Liver (tissue), 9 donors: Measurements from ENCODE around the gene SLC45A1. TPM values are rescaled to one million over a fixed set of nuclear protein-coding genes. Genes with fewer than 3 reads are reported as not detected.

Experiments
- DNase-seq: peaks from one replicate; pipeline ENCODE4 v3.0.0-alpha.2; 2017; ENCODE audit warnings: low spot score
- H3K27ac ChIP-seq, 2 donors: one replicate each; pipeline ENCODE4 v1.7.0; 2013; ENCODE audit warnings: inconsistent platforms in 2 of 2, low read length in 2 of 2, control low read depth in 1 of 2, low read depth in 1 of 2, mild to moderate bottlenecking in 1 of 2
- H3K27me3 ChIP-seq, 4 donors: one replicate each; pipeline versions ENCODE4 v1.6.1 to v1.7.0; 2013; ENCODE audit warnings: low read length in 3 of 4, inconsistent platforms in 1 of 4, mild to moderate bottlenecking in 1 of 4, moderate library complexity in 1 of 4; ENCODE audit not compliant: control insufficient read depth in 4 of 4, insufficient read depth in 4 of 4
- H3K36me3 ChIP-seq, 4 donors: one replicate each; pipeline versions ENCODE4 v1.6.1 to v1.7.0; 2013; ENCODE audit warnings: low read length in 3 of 4, mild to moderate bottlenecking in 3 of 4, low read depth in 1 of 4, moderate library complexity in 1 of 4; ENCODE audit not compliant: control insufficient read depth in 4 of 4, insufficient read depth in 3 of 4
- H3K4me1 ChIP-seq, 4 donors: one replicate each; pipeline versions ENCODE4 v1.6.1 to v1.7.0; 2013; ENCODE audit warnings: low read length in 3 of 4, mild to moderate bottlenecking in 3 of 4, moderate library complexity in 1 of 4; ENCODE audit not compliant: control insufficient read depth in 4 of 4, insufficient read depth in 4 of 4
- H3K4me3 ChIP-seq, 3 donors: one replicate each; pipeline versions ENCODE4 v1.6.1 to v1.7.0; 2013; ENCODE audit warnings: low read length in 3 of 3, control low read depth in 1 of 3, low read depth in 1 of 3, mild to moderate bottlenecking in 1 of 3
- H3K9ac ChIP-seq, 2 donors: one replicate each; pipeline ENCODE4 v1.7.0; 2013; ENCODE audit warnings: low read length in 2 of 2, mild to moderate bottlenecking in 2 of 2, moderate library complexity in 2 of 2, control low read depth in 1 of 2, low read depth in 1 of 2
- H3K9me3 ChIP-seq, 4 donors: one replicate each; pipeline versions ENCODE4 v1.6.1 to v1.7.0; 2013; ENCODE audit warnings: low read length in 3 of 4; ENCODE audit not compliant: control insufficient read depth in 4 of 4
- EGR1 ChIP-seq, 2 donors: IDR thresholded peaks; 2 replicates each; pipeline ENCODE4 v1.6.1; 2016 to 2018; ENCODE audit warnings: antibody characterized with exemption in 2 of 2, low read depth in 2 of 2
- FOXA1 ChIP-seq: IDR thresholded peaks from 2 replicates; pipeline ENCODE4 v1.6.1; 2016; ENCODE audit warnings: antibody characterized with exemption
- FOXA2 ChIP-seq: IDR thresholded peaks from 2 replicates; pipeline ENCODE4 v1.6.1; 2016; ENCODE audit warnings: antibody characterized with exemption
- GABPA ChIP-seq, 2 donors: IDR thresholded peaks in 1 of 2; conservative IDR thresholded peaks in 1 of 2; 2 replicates each; pipeline ENCODE4 v1.6.1; 2016; ENCODE audit warnings: antibody characterized with exemption in 2 of 2, mild to moderate bottlenecking in 1 of 2, moderate library complexity in 1 of 2
- HNF4A ChIP-seq, 2 donors: conservative IDR thresholded peaks; 2 replicates each; pipeline ENCODE4 v1.6.1; 2016; ENCODE audit warnings: antibody characterized with exemption in 2 of 2, mild to moderate bottlenecking in 2 of 2
- HNF4G ChIP-seq: IDR thresholded peaks from 2 replicates; pipeline ENCODE4 v1.6.1; 2016; ENCODE audit warnings: antibody characterized with exemption
- JUND ChIP-seq, 2 donors: IDR thresholded peaks; 2 replicates each; pipeline ENCODE4 v1.6.1; 2016; ENCODE audit warnings: antibody characterized with exemption in 2 of 2
- NR2F2 ChIP-seq: IDR thresholded peaks from 2 replicates; pipeline ENCODE4 v1.6.1; 2016; ENCODE audit warnings: antibody characterized with exemption
- RAD21 ChIP-seq, 2 donors: IDR thresholded peaks; 2 replicates each; pipeline ENCODE4 v1.6.1; 2016; ENCODE audit warnings: antibody characterized with exemption in 2 of 2, mild to moderate bottlenecking in 2 of 2
- RXRA ChIP-seq, 2 donors: IDR thresholded peaks; 2 replicates each; pipeline ENCODE4 v1.6.1; 2017 to 2018; ENCODE audit warnings: antibody characterized with exemption in 2 of 2, mild to moderate bottlenecking in 1 of 2
- SP1 ChIP-seq: IDR thresholded peaks from 2 replicates; pipeline ENCODE4 v1.6.1; 2018; ENCODE audit warnings: antibody characterized with exemption, mild to moderate bottlenecking
- TAF1 ChIP-seq: conservative IDR thresholded peaks from 2 replicates; pipeline ENCODE4 v1.6.1; 2016; ENCODE audit warnings: antibody characterized with exemption, mild to moderate bottlenecking
- YY1 ChIP-seq: IDR thresholded peaks from 2 replicates; pipeline ENCODE4 v1.6.1; 2016; ENCODE audit warnings: antibody characterized with exemption, mild to moderate bottlenecking
- WGBS: extraction: QIAGEN DNeasy Blood & Tissue Kit; methylation state at CpG from one replicate; pipeline ENCODE4 v1.1.7; 2013; 5-methylcytosine and 5-hydroxymethylcytosine counted together
- polyA plus RNA-seq, 2 donors: library from polyadenylated mRNA; stranded (reverse) in 1 of 2; unstranded in 1 of 2; fragments of 200-250 nt in 1 of 2; fragments of >200 nt in 1 of 2; fragmentation: Nextera tagmentation in 1 of 2; extraction: Ambion mirVana in 1 of 2; gene quantifications; one replicate each; pipeline versions ENCODE4 v1.2.1 to v1.2.3, GENCODE V29; 2013 to 2015
- total RNA-seq, 2 donors: library from RNA; depleted of rRNA; stranded (reverse); fragments of >200 nt; gene quantifications; one replicate each; pipeline ENCODE4 v1.2.3, GENCODE V29; 2014
- TF ChIP-seq, protein P1 (sequence below): IDR thresholded peaks from 2 replicates; pipeline ENCODE4 v1.6.1; 2016; ENCODE audit warnings: antibody characterized with exemption, mild to moderate bottlenecking
- TF ChIP-seq, protein P2 (sequence below): IDR thresholded peaks from 2 replicates; pipeline ENCODE4 v1.6.1; 2016; ENCODE audit warnings: antibody characterized with exemption
- TF ChIP-seq, protein P3 (sequence below): IDR thresholded peaks from 2 replicates; pipeline ENCODE4 v1.6.1; 2016; ENCODE audit warnings: antibody characterized with exemption
- TF ChIP-seq, protein P4 (sequence below): IDR thresholded peaks from 2 replicates; pipeline ENCODE4 v1.6.1; 2016; ENCODE audit warnings: antibody characterized with exemption
- TF ChIP-seq, protein P5 (sequence below): fragments of 150-350 bp; IDR thresholded peaks from 2 replicates; pipeline ENCODE4 v1.5.1; 2017; ENCODE audit warnings: improper control_type of control experiment, low read depth, low read length; ENCODE audit not compliant: missing input control
- donor health status: healthy.
- donor health status: healthy.
- donor health status: healthy.
- donor health status: healthy.
- donor health status: healthy.

Gene SLC45A1
- total and polyA plus RNA-seq, 4 donors = 0.08 to 0.29 (median 0.14) TPM; not detected in 1

- 34% methylated on average over 17 of the region's 17 CpGs for WGBS
Observed at GRCh38 chr1:8312235-8313218, 5.4 kb upstream of the SLC45A1 start.

More at GRCh38 chr1:8312235-8313218, 5.4 kb upstream of the SLC45A1 start:
- H3K4me3 ChIP-seq = peak overlapping the region in 1 of 3 donors; percentile 4
- no peaks in the 10 kb centered on the region for H3K9me3 ChIP-seq
- no peak for DNase-seq
- H3K4me1 ChIP-seq = peaks cover 3 to 50% (median 27%) of the 10 kb centered on the region in 4 donors
- no peaks in the 10 kb centered on the region for H3K27me3 ChIP-seq
- TF ChIP-seq FOXA1 (peak; percentile 62), SP1 (peak; percentile 96), HNF4A (conservative IDR thresholded peaks at IDR 0.05) (peak; percentile 66 to 86), GABPA (IDR thresholded peaks at IDR 0.05 in 1 of 2, conservative IDR thresholded peaks at IDR 0.05 in 1 of 2) (no peak), RAD21 (IDR thresholded peaks at IDR 0.05) (peak; percentile 45 to 71), FOXA2 (peak; percentile 76), NR2F2 (peak; percentile 58), RXRA (IDR thresholded peaks at IDR 0.05) (peak; percentile 84 to 96), HNF4G (peak; percentile 74), EGR1 (IDR thresholded peaks at IDR 0.05; ENCODE audit: low read depth in 2 of 2) (no peak), TAF1 (peak; percentile 57), YY1 (peak; percentile 61), JUND (IDR thresholded peaks at IDR 0.05) (no peak)
- TF ChIP-seq, protein P1, sequence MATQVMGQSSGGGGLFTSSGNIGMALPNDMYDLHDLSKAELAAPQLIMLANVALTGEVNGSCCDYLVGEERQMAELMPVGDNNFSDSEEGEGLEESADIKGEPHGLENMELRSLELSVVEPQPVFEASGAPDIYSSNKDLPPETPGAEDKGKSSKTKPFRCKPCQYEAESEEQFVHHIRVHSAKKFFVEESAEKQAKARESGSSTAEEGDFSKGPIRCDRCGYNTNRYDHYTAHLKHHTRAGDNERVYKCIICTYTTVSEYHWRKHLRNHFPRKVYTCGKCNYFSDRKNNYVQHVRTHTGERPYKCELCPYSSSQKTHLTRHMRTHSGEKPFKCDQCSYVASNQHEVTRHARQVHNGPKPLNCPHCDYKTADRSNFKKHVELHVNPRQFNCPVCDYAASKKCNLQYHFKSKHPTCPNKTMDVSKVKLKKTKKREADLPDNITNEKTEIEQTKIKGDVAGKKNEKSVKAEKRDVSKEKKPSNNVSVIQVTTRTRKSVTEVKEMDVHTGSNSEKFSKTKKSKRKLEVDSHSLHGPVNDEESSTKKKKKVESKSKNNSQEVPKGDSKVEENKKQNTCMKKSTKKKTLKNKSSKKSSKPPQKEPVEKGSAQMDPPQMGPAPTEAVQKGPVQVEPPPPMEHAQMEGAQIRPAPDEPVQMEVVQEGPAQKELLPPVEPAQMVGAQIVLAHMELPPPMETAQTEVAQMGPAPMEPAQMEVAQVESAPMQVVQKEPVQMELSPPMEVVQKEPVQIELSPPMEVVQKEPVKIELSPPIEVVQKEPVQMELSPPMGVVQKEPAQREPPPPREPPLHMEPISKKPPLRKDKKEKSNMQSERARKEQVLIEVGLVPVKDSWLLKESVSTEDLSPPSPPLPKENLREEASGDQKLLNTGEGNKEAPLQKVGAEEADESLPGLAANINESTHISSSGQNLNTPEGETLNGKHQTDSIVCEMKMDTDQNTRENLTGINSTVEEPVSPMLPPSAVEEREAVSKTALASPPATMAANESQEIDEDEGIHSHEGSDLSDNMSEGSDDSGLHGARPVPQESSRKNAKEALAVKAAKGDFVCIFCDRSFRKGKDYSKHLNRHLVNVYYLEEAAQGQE = peak; percentile 56
- TF ChIP-seq, protein P2, sequence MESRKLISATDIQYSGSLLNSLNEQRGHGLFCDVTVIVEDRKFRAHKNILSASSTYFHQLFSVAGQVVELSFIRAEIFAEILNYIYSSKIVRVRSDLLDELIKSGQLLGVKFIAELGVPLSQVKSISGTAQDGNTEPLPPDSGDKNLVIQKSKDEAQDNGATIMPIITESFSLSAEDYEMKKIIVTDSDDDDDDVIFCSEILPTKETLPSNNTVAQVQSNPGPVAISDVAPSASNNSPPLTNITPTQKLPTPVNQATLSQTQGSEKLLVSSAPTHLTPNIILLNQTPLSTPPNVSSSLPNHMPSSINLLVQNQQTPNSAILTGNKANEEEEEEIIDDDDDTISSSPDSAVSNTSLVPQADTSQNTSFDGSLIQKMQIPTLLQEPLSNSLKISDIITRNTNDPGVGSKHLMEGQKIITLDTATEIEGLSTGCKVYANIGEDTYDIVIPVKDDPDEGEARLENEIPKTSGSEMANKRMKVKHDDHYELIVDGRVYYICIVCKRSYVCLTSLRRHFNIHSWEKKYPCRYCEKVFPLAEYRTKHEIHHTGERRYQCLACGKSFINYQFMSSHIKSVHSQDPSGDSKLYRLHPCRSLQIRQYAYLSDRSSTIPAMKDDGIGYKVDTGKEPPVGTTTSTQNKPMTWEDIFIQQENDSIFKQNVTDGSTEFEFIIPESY = peak; percentile 40
- TF ChIP-seq, protein P3, sequence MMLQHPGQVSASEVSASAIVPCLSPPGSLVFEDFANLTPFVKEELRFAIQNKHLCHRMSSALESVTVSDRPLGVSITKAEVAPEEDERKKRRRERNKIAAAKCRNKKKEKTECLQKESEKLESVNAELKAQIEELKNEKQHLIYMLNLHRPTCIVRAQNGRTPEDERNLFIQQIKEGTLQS = peak; percentile 43
- TF ChIP-seq, protein P4, sequence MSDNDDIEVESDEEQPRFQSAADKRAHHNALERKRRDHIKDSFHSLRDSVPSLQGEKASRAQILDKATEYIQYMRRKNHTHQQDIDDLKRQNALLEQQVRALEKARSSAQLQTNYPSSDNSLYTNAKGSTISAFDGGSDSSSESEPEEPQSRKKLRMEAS = peak; percentile 64
- TF ChIP-seq, protein P5, sequence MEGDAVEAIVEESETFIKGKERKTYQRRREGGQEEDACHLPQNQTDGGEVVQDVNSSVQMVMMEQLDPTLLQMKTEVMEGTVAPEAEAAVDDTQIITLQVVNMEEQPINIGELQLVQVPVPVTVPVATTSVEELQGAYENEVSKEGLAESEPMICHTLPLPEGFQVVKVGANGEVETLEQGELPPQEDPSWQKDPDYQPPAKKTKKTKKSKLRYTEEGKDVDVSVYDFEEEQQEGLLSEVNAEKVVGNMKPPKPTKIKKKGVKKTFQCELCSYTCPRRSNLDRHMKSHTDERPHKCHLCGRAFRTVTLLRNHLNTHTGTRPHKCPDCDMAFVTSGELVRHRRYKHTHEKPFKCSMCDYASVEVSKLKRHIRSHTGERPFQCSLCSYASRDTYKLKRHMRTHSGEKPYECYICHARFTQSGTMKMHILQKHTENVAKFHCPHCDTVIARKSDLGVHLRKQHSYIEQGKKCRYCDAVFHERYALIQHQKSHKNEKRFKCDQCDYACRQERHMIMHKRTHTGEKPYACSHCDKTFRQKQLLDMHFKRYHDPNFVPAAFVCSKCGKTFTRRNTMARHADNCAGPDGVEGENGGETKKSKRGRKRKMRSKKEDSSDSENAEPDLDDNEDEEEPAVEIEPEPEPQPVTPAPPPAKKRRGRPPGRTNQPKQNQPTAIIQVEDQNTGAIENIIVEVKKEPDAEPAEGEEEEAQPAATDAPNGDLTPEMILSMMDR = no peak
- peak overlapping the region in 1 of 2 donors; percentile 21 for H3K9ac ChIP-seq
- peaks cover 0 to 2% (median 0%) of the 10 kb centered on the region in 4 donors for H3K36me3 ChIP-seq
- peak overlapping the region; percentile 94 to 98 for H3K27ac ChIP-seq
